HG03095 (cell line): Measurements from ENCODE around the gene PDGFC.

ENCODE experiments used
- ATAC-seq: cut with Tn5 transposase; IDR thresholded peaks from one replicate; pipeline ENCODE4 v1.9.1; 2021; ENCODE audit warnings: moderate library complexity; ENCODE audit not compliant: unreplicated experiment

Gene PDGFC

GRCh38 chr4:156837625-156838345 lies 133.8 kb downstream of the PDGFC start:
- ATAC-seq: no peak

DNA sequence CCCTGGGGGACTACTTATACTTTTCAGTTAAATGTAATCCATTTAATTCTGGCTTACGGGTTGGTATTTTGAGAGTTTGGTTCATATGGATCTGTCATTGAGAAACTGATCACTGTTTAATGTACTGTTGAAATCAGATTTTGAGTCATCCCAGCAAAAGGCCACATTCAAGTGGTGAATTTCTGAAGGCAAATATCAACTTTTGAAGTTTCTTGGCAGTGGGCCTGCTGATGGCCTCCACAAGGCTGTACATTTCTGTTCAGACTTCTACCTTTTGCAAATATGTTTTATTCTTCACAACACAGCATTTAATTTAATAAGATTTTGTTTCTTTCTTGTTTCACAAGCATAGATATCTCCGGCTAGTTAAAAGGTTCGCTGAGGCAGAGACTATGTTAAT lies 138.7 kb downstream of the PDGFC start:
- ATAC-seq: no peak

DNA sequence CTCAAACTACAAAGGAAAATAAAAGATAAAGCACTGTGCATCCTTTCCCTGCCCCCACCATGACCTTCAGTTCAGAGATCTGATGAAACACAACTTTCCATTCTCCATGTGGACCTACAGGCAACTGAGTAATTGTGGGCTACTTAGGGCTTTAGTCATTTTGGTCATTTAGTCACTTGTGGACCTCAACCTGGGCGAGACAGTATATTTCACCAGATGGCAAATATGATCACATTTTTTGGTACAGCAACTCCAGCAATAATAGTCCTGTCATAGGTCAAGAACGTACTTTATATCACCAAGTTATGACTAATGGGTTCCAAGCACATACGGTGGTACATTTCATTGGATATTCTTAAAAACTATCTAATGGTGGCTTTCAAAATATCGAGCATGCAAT lies 141.2 kb downstream of the PDGFC start:
- no peak for ATAC-seq

- ATAC-seq: no peak
Observed at GRCh38 chr4:156829201-156829873, 142.3 kb downstream of the PDGFC start.

- no peak for ATAC-seq
Observed at GRCh38 chr4:156827519-156827918, 144.1 kb downstream of the PDGFC start.

DNA sequence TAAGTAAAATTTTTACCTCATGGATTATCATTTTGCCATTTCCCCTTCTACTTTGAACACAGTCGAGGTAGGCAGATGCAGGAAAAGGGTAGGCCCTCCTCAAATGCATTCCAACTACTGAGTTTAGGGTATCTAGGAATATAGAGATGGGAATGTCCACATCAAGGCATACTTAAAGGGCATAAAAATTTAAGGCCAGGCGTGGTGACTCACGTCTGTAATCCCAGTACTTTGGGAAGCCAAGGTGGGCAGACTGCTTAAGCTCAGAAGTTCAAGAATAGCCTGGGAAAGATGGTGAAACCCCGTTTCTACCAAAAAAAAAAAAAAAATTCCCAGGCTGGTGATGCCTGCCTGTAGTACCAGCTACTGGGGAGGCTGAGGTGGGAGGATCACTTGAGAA lies 146.5 kb downstream of the PDGFC start:
- no peak for ATAC-seq

DNA sequence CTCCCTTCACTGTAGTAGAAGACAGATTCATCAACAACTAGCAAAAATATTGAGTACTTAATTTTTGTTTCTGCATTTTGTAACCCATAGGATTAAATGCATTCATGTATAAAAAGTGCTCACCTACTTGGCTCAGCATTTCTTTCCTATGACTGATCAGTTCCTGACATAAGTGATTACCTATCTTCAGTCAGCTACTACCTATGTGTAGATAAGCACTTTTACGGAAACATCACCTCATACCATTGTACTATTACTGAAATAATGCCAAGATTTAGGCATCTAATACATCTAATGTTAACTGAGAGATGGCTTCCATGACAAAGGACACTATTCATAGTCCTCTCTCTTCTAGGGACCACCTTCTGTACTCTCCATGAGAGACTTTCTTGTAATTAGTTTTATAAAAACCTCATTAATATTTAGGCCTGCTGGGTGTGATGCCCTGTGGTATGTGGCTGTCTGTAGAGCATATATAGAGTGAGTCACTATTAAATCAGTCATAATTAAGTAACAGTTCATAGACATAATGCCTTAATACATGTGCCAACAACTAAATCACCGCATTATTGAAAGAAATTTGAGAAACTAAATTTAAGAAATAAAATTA lies 147.0 kb downstream of the PDGFC start:
- no peak for ATAC-seq

- ATAC-seq: no peak
Observed at GRCh38 chr4:156820931-156821330, 150.7 kb downstream of the PDGFC start.

DNA sequence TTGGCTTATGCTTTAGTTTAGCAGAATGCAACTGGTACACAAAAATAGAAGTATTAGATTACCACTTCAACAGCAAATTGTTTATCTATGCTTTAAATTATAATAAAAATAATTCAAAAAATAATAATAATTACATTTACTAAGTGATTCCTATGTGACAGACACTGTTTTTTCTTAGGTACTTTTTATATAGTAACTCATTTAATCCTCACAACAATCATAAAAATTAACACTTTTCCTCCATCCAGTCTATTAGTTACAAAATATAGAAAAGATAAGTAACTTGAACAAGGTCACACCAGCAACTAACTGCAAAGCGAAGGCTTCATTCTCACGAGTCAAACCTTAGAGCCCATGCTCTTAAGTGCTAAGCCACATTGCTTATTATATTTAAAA lies 155.2 kb downstream of the PDGFC start:
- ATAC-seq: no peak

DNA sequence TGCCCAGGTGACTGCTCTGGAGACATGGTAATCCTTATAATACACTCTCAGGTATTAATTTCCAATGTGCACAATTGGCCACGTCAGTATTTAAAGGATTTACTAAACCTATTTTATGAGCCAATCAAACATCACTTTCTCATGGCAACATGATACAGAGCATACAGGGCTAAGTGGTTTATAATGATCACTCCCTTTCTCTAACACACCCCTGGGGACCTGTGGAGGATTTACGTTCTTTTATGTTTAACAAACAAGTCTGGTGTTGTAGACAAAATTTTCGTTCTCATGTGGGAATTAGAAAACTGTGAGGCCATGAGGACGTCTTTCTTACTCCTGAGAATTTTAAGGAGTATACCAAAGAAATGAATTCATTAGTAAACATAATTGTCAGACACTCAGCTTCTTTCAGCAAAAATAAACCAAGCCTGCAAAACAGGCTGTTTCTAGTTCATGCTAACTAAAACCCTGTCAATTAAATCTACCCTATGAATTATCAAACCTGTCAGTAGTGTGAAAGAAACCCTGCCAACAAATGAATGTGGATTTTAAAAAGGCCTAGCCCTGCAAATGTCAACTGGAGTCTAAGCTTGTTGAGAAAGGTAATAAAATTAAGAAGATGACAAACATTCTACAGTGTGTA lies 155.8 kb downstream of the PDGFC start:
- ATAC-seq: no peak

DNA sequence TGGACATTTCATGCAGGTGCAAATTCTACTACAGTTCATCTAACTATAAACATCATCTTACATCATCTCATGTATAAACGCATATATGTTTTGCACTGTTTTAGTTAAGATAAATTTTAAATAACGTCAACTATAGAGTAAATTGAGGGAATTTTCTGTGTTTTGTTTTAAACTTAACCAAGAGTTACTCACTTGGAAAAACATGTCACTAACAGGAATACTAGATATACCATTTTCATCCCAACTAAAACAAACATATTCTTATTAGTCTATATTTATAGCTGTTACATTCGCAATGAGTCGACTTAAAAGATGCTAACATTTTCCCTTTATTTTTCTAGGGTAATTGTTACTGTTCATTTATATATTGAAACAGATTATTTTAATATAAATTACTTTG lies 159.6 kb downstream of the PDGFC start:
- no peak for ATAC-seq

DNA sequence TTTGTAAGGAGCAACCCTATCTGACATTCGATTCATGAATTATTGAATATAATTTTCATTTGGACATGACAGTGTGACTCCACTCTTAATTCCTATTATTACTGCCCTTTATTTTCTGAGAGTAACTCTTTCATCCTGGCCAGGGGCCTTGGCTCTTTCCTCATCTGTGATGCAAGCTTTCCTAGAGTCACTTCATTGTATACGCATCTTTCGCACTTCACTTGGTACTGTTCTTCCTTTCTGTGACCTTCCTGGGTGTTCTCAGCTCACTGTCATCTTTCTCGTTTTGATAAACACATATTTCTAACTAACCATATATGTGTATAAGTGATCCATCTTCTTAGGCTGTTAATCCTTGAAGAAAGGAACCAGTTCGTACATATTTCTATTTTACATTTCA lies 160.3 kb downstream of the PDGFC start:
- ATAC-seq: no peak

- ATAC-seq: no peak
Observed at GRCh38 chr4:156805696-156806095, 165.9 kb downstream of the PDGFC start.

- no peak for ATAC-seq
Observed at GRCh38 chr4:156803056-156803455, 168.5 kb downstream of the PDGFC start.

- no peak for ATAC-seq
Observed at GRCh38 chr4:156800463-156800862, 171.1 kb downstream of the PDGFC start.

DNA sequence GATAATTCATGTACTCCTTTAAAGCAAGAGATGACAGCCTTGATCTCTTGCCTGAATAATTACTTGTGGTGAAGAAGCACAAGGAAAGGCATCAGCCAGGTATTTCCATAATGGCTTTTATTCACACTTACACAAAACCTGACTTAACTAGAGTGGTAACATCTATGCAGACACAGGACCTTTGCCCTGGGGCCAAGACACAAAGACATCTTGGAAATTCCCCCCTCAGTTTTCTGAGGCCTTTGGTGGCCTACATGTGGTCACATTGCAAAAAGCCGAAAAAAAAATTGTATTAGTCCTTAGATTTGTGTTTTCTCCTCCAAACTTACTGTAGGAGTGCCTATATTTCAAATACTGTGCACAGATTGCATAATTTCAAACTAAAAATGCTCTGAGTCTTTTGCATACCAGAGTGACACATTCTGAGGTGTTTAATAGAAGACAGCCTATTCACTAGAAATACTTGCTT lies 172.4 kb downstream of the PDGFC start:
- no peak for ATAC-seq

- no peak for ATAC-seq
Observed at GRCh38 chr4:156798438-156798837, 173.2 kb downstream of the PDGFC start.

DNA sequence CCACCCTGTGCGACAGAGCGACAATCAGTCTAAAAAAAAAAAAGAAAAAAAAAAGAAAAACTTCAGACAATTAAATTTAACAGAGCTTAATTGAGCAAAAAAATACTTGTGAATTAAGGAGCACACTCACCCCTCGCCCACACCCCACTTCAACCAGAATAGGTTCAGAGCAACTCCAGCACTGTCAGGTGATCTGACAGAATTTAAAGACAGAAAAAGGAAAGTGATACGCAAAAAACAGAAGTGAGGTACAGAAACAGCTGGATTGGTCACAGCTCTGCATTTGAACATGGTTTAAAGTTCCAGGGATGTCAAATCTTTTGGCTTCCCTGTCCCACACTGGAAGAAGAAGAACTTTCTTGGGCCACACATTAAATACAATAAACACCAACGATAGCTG lies 174.4 kb downstream of the PDGFC start:
- ATAC-seq: no peak

GRCh38 chr4:156795727-156796126 lies 175.9 kb downstream of the PDGFC start:
- no peak for ATAC-seq

DNA sequence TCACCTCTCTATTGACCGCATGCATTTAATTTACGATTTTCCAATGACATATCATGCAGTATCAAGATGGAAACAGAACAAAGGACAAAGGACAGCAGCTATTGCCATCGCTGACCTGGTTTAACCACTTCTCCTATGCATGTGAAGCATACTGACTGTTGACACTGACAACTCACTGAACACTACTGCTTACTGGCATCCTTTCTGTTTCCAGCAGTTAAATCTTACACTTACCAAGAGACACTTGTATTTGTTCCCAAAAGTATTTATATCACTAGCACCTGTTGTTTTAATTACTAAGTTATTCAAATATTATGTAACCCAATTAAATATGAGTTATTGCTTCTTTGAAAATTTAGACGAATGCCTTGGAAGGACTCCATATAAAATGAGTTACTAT lies 176.7 kb downstream of the PDGFC start:
- ATAC-seq: no peak

DNA sequence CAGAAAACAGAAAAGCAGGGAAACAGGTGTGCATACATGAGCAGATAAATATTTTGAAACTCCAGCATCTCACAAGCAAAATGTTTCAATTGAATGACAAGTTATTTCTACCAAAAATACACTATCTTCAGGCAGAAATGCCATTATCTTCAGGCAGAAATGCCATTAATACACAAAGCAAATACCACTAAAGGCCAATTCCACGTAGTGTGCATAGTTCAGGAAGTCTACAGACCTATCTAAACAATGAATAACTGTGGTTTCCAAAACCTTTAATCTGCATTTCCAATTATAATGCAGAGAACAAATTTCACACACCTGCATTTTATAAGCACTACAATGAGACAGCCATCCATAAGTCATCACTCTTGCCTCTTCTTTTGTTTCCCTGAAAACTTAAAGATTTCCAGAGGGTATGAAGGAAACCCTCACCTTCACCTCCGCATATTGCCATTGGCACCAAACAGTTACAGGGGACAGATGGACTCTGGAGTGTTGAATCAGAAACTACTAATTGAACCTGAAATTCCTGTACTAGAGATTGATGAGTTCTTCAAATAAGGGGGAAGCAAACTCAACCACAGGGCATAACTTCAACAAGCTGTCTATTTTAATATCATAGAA lies 179.0 kb downstream of the PDGFC start:
- ATAC-seq: no peak
